ENCODE data around the gene KANSL1.
"Not testable (repeated sequence)": the region's sequence is repeated elsewhere in the genome, so short reads cannot be mapped to it uniquely, and the experiment has no call there.

KANSL1 gene

GRCh38 chr17:46109603-46110189 lies 83.5 kb downstream of the KANSL1 start:
- no peak for DNase-seq

GRCh38 chr17:46108550-46109110 lies 84.6 kb downstream of the KANSL1 start:
- no peak for DNase-seq

GRCh38 chr17:46108120-46108519 lies 85.1 kb downstream of the KANSL1 start:
- DNase-seq: no peak

GRCh38 chr17:46106966-46107644 lies 86.1 kb downstream of the KANSL1 start:
- no peak for DNase-seq

GRCh38 chr17:46102806-46103205 lies 90.4 kb downstream of the KANSL1 start:
- DNase-seq: not testable (repeated sequence)

GRCh38 chr17:46101785-46102617 lies 91.2 kb downstream of the KANSL1 start:
- DNase-seq: not testable (repeated sequence)

GRCh38 chr17:46100590-46100989 lies 92.6 kb downstream of the KANSL1 start:
- no peak for DNase-seq

- no peak for DNase-seq
Measured at GRCh38 chr17:46099865-46100264, 93.4 kb downstream of the KANSL1 start.

- no peak for DNase-seq
Measured at GRCh38 chr17:46097497-46097896, 95.7 kb downstream of the KANSL1 start.

GRCh38 chr17:46092991-46093390 lies 100.2 kb downstream of the KANSL1 start:
- no peak for DNase-seq

- no peak for DNase-seq
Measured at GRCh38 chr17:46090871-46091270, 102.4 kb downstream of the KANSL1 start.

- DNase-seq: no peak
Measured at GRCh38 chr17:46089389-46089965, 103.8 kb downstream of the KANSL1 start.

- no peak for DNase-seq
Measured at GRCh38 chr17:46088595-46088994, 104.6 kb downstream of the KANSL1 start.

- not testable (repeated sequence) for DNase-seq
Measured at GRCh38 chr17:46087871-46088270, 105.4 kb downstream of the KANSL1 start.

GRCh38 chr17:46086821-46087220 lies 106.4 kb downstream of the KANSL1 start:
- DNase-seq: no peak

- no peak for DNase-seq
Measured at GRCh38 chr17:46085522-46085921, 107.7 kb downstream of the KANSL1 start.

- no peak for DNase-seq
Measured at GRCh38 chr17:46082257-46082656, 111.0 kb downstream of the KANSL1 start.

GRCh38 chr17:46081018-46081320 lies 112.3 kb downstream of the KANSL1 start:
- DNase-seq: no peak

GRCh38 chr17:46080118-46081017 lies 112.9 kb downstream of the KANSL1 start:
- DNase-seq: no peak

GRCh38 chr17:46078675-46079074 lies 114.6 kb downstream of the KANSL1 start:
- DNase-seq: no peak

- DNase-seq: no peak
Measured at GRCh38 chr17:46074540-46074939, 118.7 kb downstream of the KANSL1 start.

- DNase-seq: no peak
Measured at GRCh38 chr17:46072998-46073397, 120.2 kb downstream of the KANSL1 start.

All from activated CD8-positive, alpha-beta memory T cell treated with anti-CD3 and anti-CD28 coated beads, Interleukin-2, amount 50 U/mL, for 4 hours (primary cell).